Measurements from ENCODE around the gene DRAXIN.

- no peak for TF ChIP-seq EZH2 (IDR thresholded peaks at IDR 0.05)
- no peak for TF ChIP-seq POLR2AphosphoS5 (IDR thresholded peaks at IDR 0.05; ENCODE audit: borderline replicate concordance, low read depth, low read length)
Measured at GRCh38 chr1:11708554-11709350, 17.2 kb downstream of the DRAXIN start.

All from SK-N-MC (cell line).